Esophagus squamous epithelium (tissue), 4 donors: ENCODE results near the gene CTXN1.

Experiments used
- POLR2A ChIP-seq, 4 donors: fragments of 450-650 bp; IDR thresholded peaks; one replicate each; pipeline ENCODE4 v1.6.1; 2017; ENCODE audit warnings: antibody characterized with exemption in 4 of 4, mild to moderate bottlenecking in 4 of 4, moderate library complexity in 3 of 4
- TF ChIP-seq, protein P1 (sequence below), 6 experiments: fragments of 450-650 bp in 4 of 6; fragments of 200-600 bp in 2 of 6; sonication (generic) in 2 of 6; IDR thresholded peaks; one replicate each; pipeline ENCODE4 v1.5.1; 2016 to 2019; ENCODE audit warnings: antibody characterized with exemption in 6 of 6, mild to moderate bottlenecking in 4 of 6, moderate library complexity in 4 of 6

DNA sequence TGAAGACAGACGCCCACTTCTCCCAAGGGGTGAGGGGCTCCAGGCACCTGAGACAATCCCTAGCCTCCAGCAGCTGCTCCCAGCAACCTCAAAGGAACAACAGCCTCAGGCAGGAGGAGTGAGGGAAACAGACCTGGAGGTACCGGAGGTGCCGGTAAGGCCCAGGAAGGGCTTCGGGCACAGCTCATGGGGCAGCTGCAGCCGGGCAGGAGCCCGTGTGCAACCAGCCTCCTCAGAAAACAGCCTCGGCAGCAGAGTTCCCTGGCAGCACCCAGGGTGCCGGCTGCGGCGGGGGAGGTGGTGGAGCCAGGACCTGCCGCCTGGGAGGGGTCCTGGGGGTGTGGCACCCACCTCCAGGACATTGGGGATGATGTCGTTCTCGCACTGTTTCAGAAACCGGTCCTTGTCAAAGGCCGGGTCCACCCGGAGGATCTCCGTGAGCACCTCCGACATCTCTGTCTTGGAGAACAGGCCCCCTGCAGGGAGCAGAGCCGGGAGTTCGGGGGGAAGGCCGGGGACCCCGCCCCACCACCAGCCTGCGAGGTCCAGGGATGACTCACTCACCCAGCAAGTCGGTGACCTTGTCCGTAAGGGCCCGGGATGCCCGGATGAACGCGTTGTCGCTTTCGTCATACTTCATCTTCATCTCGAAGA is 6.5 kb upstream of the CTXN1 start:
- TF ChIP-seq, protein P1, sequence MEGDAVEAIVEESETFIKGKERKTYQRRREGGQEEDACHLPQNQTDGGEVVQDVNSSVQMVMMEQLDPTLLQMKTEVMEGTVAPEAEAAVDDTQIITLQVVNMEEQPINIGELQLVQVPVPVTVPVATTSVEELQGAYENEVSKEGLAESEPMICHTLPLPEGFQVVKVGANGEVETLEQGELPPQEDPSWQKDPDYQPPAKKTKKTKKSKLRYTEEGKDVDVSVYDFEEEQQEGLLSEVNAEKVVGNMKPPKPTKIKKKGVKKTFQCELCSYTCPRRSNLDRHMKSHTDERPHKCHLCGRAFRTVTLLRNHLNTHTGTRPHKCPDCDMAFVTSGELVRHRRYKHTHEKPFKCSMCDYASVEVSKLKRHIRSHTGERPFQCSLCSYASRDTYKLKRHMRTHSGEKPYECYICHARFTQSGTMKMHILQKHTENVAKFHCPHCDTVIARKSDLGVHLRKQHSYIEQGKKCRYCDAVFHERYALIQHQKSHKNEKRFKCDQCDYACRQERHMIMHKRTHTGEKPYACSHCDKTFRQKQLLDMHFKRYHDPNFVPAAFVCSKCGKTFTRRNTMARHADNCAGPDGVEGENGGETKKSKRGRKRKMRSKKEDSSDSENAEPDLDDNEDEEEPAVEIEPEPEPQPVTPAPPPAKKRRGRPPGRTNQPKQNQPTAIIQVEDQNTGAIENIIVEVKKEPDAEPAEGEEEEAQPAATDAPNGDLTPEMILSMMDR (IDR thresholded peaks at IDR 0.05) = no peak
- no peak for TF ChIP-seq POLR2A (IDR thresholded peaks at IDR 0.05)
